Panc1 (cell line): ENCODE data around the gene NOTCH4.

Source experiments
- POLR2AphosphoS5 ChIP-seq: IDR thresholded peaks from 2 replicates; pipeline ENCODE4 v1.6.1; 2012; ENCODE audit warnings: mild to moderate bottlenecking, low read depth, low read length, moderate library complexity
- REST ChIP-seq, 2 experiments: IDR thresholded peaks; 2 replicates each; pipeline ENCODE4 v1.6.1; 2011 to 2012; ENCODE audit warnings: low read depth in 2 of 2, control low read depth in 1 of 2, low read length in 1 of 2, mild to moderate bottlenecking in 1 of 2, moderate library complexity in 1 of 2; ENCODE audit not compliant: insufficient read depth in 1 of 2
- SIN3A ChIP-seq: IDR thresholded peaks from 2 replicates; pipeline ENCODE4 v1.6.1; 2012; ENCODE audit warnings: low read depth, mild to moderate bottlenecking, low read length, moderate library complexity, borderline replicate concordance; ENCODE audit not compliant: insufficient read depth
- TCF7L2 ChIP-seq: IDR thresholded peaks from 2 replicates; pipeline ENCODE4 v1.6.1; 2011; ENCODE audit warnings: mild to moderate bottlenecking, low read depth, low read length, inconsistent platforms
- TF ChIP-seq, protein P1 (sequence below): fragments of 450-650 bp; IDR thresholded peaks from 2 replicates; pipeline ENCODE4 v1.5.1; 2017; ENCODE audit warnings: mild to moderate bottlenecking

- TF ChIP-seq, protein P1, sequence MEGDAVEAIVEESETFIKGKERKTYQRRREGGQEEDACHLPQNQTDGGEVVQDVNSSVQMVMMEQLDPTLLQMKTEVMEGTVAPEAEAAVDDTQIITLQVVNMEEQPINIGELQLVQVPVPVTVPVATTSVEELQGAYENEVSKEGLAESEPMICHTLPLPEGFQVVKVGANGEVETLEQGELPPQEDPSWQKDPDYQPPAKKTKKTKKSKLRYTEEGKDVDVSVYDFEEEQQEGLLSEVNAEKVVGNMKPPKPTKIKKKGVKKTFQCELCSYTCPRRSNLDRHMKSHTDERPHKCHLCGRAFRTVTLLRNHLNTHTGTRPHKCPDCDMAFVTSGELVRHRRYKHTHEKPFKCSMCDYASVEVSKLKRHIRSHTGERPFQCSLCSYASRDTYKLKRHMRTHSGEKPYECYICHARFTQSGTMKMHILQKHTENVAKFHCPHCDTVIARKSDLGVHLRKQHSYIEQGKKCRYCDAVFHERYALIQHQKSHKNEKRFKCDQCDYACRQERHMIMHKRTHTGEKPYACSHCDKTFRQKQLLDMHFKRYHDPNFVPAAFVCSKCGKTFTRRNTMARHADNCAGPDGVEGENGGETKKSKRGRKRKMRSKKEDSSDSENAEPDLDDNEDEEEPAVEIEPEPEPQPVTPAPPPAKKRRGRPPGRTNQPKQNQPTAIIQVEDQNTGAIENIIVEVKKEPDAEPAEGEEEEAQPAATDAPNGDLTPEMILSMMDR: no peak
- TF ChIP-seq TCF7L2 (no peak), POLR2AphosphoS5 (no peak), REST (IDR thresholded peaks at IDR 0.05; ENCODE audit: insufficient read depth in 1 of 2, low read depth in 2 of 2, low read length in 1 of 2) (no peak), SIN3A (no peak)
Observed at GRCh38 chr6:32200711-32201475, 23.0 kb downstream of the NOTCH4 start.
